Nephron (organoid): ENCODE data around the gene APIP.

Experiments used
- H3K27ac Mint-ChIP-seq, 3 experiments: 2 replicates each; pipeline ENCODE4 v1.8.0; 2020; ENCODE audit warnings: mixed read lengths in 3 of 3, mild to moderate bottlenecking in 2 of 3, moderate library complexity in 1 of 3
- H3K27me3 Mint-ChIP-seq: 2 replicates; pipeline ENCODE4 v1.8.0; 2021; ENCODE audit warnings: low read depth, mild to moderate bottlenecking, moderate library complexity, mixed read lengths
- H3K36me3 Mint-ChIP-seq: 2 replicates; pipeline ENCODE4 v1.8.0; 2020; ENCODE audit warnings: low read depth, mixed read lengths
- H3K4me1 Mint-ChIP-seq: 2 replicates; pipeline ENCODE4 v1.8.0; 2020; ENCODE audit warnings: mixed read lengths
- H3K4me3 Mint-ChIP-seq, 3 experiments: 2 replicates each; pipeline ENCODE4 v1.8.0; 2020; ENCODE audit warnings: mild to moderate bottlenecking in 3 of 3, mixed read lengths in 3 of 3, moderate library complexity in 2 of 3
- H3K9me3 Mint-ChIP-seq: 2 replicates; pipeline ENCODE4 v1.8.0; 2020; ENCODE audit warnings: mixed read lengths
- TF ChIP-seq, protein P1 (sequence below), 3 experiments: fragments of 200-600 bp; sonication (generic); IDR thresholded peaks; one replicate each; pipeline ENCODE4 v1.5.0; 2021; ENCODE audit warnings: antibody characterized with exemption in 3 of 3; ENCODE audit not compliant: unreplicated experiment in 3 of 3

Gene APIP

DNA sequence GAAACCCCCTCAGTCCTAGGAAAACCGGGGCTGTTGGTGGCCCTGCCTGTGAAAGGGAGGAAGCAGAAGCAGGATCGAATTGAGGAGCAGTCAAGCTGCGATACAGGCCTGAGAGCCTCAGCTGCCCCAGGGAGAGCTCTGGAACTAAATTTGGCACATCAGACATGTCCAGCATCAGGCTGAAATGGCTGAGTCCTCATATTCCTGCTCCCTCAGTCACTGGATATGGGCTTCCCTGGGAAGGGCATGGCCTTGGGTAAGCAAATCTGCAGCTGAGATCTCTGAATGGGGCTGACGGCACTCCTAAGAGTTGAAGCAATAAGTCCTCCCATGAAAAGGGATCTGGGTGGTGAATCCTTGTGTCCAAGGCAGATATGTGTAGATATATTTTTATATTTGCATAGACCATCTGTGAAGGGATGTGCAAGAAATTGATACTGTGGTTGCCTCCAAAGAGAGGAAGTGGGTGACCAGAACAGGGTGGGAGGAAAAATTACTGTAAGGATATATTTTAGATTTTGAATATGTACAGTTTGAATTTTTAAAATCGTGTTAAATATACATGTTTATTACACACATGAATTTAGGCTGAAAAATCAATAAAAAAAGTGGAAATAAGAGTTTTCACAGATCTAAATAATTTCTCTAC lies 45.5 kb downstream of the APIP start:
- Mint-ChIP-seq H3K9me3 (peaks cover 4% of the 10 kb centered on the region), H3K4me1 (no peaks in the 10 kb centered on the region), H3K4me3 (no peak overlapping the region), H3K36me3 (peaks cover 26% of the 10 kb centered on the region), H3K27ac (no peak overlapping the region), H3K27me3 (no peaks in the 10 kb centered on the region)
- TF ChIP-seq, protein P1, sequence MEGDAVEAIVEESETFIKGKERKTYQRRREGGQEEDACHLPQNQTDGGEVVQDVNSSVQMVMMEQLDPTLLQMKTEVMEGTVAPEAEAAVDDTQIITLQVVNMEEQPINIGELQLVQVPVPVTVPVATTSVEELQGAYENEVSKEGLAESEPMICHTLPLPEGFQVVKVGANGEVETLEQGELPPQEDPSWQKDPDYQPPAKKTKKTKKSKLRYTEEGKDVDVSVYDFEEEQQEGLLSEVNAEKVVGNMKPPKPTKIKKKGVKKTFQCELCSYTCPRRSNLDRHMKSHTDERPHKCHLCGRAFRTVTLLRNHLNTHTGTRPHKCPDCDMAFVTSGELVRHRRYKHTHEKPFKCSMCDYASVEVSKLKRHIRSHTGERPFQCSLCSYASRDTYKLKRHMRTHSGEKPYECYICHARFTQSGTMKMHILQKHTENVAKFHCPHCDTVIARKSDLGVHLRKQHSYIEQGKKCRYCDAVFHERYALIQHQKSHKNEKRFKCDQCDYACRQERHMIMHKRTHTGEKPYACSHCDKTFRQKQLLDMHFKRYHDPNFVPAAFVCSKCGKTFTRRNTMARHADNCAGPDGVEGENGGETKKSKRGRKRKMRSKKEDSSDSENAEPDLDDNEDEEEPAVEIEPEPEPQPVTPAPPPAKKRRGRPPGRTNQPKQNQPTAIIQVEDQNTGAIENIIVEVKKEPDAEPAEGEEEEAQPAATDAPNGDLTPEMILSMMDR (IDR thresholded peaks at IDR 0.05; ENCODE audit: unreplicated experiment in 3 of 3): no peak

DNA sequence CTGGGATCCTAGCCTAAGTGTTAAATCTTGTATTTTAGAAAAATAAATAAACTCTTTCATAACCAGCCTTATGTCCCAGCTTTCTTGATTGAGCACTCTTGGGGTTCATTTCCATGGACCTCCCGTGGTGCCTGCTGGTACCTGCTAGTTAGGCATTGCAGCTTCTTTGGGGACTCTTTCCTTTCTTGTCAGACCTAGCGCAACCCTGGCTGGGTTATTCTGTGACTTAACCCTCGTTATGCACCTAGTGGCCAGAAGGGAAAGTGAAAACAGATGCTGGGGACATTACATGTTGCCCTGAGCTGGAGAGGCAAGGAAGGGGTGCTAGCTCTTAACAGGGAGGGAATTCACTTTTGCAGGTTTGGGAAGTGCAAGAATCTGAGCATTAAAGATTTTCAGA lies 46.8 kb downstream of the APIP start:
- H3K27me3 Mint-ChIP-seq: no peaks in the 10 kb centered on the region
- no peak overlapping the region for H3K27ac Mint-ChIP-seq
- no peak overlapping the region for H3K4me3 Mint-ChIP-seq
- peaks cover 16% of the 10 kb centered on the region for H3K36me3 Mint-ChIP-seq
- no peaks in the 10 kb centered on the region for H3K4me1 Mint-ChIP-seq
- TF ChIP-seq, protein P1 (IDR thresholded peaks at IDR 0.05; ENCODE audit: unreplicated experiment in 3 of 3): no peak
- H3K9me3 Mint-ChIP-seq: no peaks in the 10 kb centered on the region

DNA sequence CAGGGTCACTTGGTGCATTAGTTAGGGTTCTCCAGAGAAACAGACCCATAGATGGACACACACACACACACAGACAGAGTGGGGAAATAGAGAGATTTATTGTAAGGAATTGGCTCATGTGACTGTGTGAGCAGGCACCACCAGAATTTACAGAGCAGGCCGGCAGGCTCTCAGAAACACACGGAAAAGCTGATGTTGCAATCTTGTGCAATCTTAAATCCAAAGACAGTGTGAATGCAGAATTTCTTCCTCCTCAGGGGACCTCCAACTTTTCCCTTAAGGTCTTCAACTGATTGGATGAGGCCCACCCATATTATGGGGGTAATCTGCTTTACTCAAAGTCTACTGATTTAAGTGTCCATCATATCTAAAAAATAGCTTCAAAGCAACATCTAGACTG lies 49.8 kb downstream of the APIP start:
- peaks cover 13% of the 10 kb centered on the region for H3K36me3 Mint-ChIP-seq
- H3K4me3 Mint-ChIP-seq: no peak overlapping the region
- no peaks in the 10 kb centered on the region for H3K9me3 Mint-ChIP-seq
- H3K4me1 Mint-ChIP-seq: no peaks in the 10 kb centered on the region
- TF ChIP-seq, protein P1 (IDR thresholded peaks at IDR 0.05; ENCODE audit: unreplicated experiment in 3 of 3): no peak
- H3K27me3 Mint-ChIP-seq: no peaks in the 10 kb centered on the region
- no peak overlapping the region for H3K27ac Mint-ChIP-seq

DNA sequence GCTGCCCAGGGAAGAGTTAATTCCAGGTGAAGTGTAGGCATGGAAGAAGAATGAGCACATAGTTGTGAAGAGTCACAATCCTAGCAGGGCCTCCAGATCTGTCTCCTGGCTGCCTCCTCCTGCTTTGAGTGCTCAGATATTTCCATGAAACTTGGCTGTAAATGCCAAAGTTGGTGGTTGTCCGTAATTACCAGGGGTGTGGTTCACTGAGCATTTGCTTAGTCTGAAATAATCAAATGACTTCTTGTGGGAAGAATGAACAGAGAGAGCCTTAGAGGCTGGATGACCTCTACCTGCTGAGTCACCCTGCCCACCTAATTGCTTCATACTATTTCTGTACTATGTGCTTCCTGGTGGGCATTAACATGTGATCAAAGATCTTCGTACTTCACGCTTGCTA lies 50.9 kb downstream of the APIP start:
- no peak overlapping the region for H3K4me3 Mint-ChIP-seq
- no peaks in the 10 kb centered on the region for H3K9me3 Mint-ChIP-seq
- peaks cover 16% of the 10 kb centered on the region for H3K36me3 Mint-ChIP-seq
- no peaks in the 10 kb centered on the region for H3K27me3 Mint-ChIP-seq
- TF ChIP-seq, protein P1 (IDR thresholded peaks at IDR 0.05; ENCODE audit: unreplicated experiment in 3 of 3): no peak
- peaks cover 6% of the 10 kb centered on the region for H3K4me1 Mint-ChIP-seq
- no peak overlapping the region for H3K27ac Mint-ChIP-seq

DNA sequence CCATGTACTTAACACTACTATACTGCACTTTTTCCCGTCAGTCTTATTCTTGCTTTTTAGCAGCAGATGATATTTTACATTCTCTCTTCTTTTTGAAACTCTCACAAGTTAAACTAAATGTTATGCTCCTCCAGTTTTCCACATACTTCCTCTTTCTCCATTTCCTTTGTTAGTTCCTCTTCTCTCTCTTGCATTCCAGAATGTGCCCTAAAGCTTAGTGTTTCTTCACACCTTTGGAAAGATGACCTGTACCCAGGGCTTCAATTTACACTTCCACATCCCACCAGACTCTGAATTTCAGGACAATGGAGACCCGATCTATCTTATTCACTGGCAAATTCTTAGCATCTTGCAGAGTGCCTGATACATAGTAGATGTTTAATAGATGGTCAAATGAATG lies 51.8 kb downstream of the APIP start:
- peaks cover 16% of the 10 kb centered on the region for H3K36me3 Mint-ChIP-seq
- no peak overlapping the region for H3K27ac Mint-ChIP-seq
- H3K4me1 Mint-ChIP-seq: peaks cover 14% of the 10 kb centered on the region
- TF ChIP-seq, protein P1 (IDR thresholded peaks at IDR 0.05; ENCODE audit: unreplicated experiment in 3 of 3): no peak
- H3K4me3 Mint-ChIP-seq: no peak overlapping the region
- H3K9me3 Mint-ChIP-seq: no peaks in the 10 kb centered on the region
- no peaks in the 10 kb centered on the region for H3K27me3 Mint-ChIP-seq

DNA sequence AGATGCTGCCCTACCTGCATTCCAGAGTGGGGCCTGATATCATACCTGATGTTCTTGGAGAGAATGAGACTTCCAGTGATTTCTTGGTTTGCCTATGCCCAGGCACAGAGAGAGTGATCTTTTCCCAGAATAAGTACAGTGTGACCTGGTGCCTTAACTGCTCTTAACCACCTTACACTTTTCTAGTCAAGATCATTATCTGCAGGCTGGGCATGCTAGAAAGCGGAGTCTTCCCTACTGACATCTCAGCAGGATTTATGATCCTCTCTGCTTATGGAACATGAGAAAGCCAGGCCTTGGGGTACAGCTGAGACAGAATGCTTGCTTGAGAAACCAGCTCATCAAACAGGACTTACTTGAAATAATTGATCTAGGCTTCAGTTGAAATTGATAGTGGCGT lies 53.1 kb downstream of the APIP start:
- Mint-ChIP-seq H3K9me3 (no peaks in the 10 kb centered on the region), H3K27ac (no peak overlapping the region), H3K36me3 (peaks cover 16% of the 10 kb centered on the region), H3K4me3 (no peak overlapping the region), H3K27me3 (no peaks in the 10 kb centered on the region), H3K4me1 (peaks cover 20% of the 10 kb centered on the region)
- TF ChIP-seq, protein P1 (IDR thresholded peaks at IDR 0.05; ENCODE audit: unreplicated experiment in 3 of 3): no peak
